GM18907 (cell line): ENCODE results near the gene SARNP.
A peak's percentile ranks its signal among the peaks of the same experiment; 100 is the strongest.
"Not testable (repeated sequence)": the region's sequence is repeated elsewhere in the genome, so short reads cannot be mapped to it uniquely, and the experiment has no call there.

Experiments used
- ATAC-seq: cut with Tn5 transposase; IDR thresholded peaks from one replicate; pipeline ENCODE4 v1.9.1; 2021; ENCODE audit warnings: mild to moderate bottlenecking, moderate library complexity; ENCODE audit not compliant: unreplicated experiment

Gene SARNP

DNA sequence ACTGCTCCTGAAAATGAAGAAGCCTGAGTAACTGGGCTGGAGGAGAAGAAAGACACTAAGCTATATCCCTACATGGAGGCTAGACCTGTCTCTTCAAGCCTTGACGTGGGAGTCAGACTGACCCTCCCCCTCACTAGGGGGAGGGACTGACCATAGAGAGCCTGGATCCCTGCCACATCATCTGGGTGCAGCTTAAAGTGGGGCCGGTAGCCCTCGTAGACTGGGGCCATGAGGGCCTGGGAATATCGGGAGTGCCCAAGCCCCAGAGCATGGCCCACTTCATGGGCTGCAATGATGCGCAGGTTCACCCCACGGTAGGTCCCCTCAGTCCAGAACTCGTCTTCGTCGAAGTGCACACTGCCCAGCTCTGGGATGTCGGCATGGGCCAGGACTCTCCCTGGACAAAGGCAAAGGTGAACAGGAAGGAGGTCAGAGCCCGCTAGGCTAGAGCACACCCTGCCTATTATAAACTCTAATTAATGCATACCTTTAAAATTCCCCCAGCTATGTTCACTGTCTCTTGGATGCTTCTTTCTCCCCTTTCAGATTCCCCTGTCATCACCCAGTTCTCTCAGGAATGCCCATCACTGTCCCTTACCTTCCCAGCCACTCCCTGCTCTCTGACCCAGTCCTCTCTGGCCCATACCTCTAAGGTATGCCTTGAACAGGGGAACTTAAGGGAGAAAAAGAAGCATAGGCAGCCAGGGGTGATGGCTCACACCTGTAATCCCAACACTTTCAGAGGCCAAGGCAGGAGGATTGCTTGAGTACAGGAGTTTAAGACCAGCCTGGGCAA lies 22.0 kb upstream of the SARNP start:
- no peak for ATAC-seq

DNA sequence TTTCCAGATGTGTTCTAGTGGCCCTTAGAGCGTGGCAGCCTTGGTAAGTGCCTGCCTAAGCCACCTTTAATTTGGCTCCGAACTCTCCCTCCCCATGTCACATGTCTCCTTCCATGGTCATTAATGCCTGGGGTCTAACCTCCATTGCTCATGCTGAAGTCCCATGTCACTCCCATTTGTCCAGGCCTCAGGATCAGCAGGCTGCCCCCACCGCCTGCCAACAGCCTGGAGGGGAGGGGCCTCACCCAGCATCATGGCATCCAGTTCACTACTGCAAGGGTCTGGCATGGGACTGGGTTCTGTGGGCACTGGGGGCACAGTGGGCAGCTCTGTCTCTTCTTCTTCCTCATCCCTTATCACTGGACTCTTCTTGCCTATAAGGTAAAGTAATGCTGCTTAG lies 20.8 kb upstream of the SARNP start:
- no peak for ATAC-seq

DNA sequence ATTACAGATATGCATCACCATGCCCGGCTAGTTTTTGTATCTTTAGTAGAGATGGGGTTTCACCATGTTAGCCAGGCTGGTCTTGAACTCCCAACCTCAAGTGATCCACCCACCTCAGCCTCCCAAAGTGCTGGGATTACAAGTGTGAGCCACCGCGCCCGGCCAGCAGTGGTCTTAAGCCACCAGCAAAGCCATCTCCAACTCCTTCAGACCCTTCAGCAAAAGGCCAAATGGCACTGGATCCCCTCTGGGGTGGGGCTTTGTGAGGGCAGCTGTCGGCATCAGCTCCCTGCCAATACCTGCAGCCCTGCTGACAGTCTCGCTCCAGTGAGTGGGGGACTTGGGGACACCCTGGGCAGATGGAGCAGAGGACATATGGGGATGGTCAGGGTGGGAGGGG lies 16.9 kb upstream of the SARNP start:
- not testable (repeated sequence) for ATAC-seq

DNA sequence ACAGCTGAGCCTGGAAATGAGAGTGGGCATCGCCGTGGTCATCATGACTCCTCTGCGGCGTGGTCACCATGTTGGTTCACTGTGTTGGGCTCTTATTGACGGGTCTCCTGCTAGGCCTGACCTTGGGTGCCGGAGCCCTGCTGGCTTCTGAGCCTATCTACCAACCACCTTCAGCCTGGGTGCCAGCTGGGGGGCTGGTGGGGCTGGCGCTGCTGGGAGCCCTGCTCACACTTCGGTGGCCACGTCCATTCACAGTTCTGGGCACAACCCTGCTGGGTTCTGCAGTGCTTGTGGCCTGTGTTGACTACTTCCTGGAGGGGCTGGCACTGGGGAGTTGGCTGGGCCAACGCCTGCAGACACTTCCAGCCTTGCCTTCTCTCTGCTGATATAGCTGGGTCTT lies 15.5 kb upstream of the SARNP start:
- ATAC-seq = no peak

DNA sequence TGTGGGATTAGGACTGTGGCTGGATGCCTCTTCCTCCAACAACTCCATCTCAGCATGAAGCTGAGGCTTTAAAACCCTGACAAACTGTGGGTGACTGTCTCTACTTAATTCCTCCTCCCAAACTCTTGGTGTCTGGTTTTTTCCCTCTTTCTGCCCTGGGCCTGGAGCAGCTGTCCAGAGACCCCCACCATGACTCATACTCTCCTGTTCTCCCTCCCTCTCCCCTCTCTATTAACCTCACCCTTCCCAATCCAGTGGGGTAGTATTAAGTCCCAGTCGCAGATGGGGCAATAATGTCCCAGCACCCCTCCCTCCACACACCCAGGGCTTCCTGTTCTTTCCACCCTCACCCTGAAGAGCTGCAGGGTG lies 13.9 kb upstream of the SARNP start:
- no peak for ATAC-seq

DNA sequence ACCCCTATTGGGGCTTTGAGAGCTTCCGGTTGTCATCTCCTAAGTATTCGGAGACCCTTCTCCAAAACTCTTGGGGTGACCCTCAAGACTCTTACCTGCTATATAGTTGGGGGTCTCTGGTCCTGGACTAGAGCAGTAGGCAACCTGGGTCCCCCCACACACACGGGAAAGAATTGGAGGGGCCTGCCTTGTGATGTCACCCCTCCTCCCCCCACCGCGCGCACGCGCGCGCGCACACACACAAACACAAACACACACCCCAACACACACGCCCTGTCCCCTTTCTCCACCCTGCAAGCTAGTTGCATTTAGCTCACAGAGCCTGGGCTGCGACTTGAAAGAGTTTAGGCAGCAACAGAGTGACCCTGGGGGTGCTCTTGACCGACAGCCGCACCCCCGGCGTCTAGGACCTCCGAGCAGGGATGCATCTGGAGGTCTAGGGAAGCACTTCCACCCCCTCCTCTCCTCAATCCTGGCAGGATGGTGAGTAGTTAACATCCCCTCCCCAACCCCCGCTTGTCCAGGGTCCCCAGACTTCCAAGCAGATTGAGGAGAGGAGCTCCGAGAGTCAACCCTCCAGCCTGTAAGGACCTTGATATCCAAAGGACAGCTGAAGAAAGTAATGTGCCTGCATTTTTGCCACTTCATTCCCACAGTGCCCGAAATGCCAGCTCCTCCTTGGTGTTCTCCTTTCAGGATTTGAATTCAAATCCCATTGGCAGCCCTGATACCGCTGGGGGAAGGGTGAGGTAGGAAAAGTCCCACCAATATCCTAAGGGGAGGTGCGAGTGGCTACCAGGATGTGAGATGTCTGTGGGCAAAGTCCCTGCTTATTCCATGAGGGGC lies 13.3 kb upstream of the SARNP start:
- ATAC-seq = no peak

DNA sequence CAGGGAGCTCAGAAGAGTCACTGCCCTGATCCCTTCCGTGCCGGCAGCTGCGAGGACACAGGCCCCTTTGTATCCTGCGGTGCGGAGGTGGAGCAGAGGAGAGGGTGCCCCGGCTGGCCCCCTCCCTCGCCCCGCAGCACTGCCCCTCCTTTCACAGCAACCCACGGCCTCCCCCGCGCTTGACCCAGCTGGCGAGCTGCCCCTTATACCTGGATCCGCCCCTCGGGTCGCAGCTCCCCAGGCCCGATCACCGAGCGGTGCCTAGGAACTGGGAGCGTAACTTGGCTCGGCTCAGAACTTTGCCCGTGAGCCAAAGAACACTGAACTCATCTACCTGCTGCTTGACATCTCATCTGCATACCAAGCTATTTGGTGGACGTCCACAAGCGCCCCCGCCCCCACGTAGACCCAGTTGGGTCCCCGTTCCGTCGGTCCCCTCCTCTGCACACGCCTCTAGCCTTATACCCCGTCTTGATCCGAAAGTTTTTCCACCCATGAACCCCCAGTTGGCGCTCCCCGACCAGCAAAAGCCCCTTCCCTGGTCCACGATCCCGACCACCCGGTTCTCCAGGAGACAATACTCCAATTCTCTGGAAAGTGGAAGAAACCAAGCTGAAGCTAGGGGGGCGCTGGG lies 12.6 kb upstream of the SARNP start:
- ATAC-seq = peak; percentile 25

DNA sequence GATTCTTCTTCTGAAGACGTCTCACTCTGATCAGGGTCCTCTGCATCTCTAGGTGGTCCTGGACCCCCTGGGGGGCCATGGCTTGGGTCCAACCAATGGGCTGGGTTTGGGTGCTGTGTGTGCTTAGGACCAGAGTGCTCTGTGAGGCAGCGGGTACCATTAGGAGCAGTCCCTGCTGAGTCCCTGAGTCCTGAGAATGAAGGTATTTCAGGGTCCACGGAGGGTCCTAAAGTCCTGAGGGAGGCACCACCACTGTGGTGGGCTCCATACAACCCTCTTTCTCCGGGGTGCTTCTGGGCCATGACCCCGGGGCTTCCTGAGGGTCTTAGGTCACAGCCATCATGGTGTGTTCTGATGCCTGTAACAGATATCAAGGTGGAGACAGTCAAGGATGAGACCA lies 10.8 kb upstream of the SARNP start:
- no peak for ATAC-seq

DNA sequence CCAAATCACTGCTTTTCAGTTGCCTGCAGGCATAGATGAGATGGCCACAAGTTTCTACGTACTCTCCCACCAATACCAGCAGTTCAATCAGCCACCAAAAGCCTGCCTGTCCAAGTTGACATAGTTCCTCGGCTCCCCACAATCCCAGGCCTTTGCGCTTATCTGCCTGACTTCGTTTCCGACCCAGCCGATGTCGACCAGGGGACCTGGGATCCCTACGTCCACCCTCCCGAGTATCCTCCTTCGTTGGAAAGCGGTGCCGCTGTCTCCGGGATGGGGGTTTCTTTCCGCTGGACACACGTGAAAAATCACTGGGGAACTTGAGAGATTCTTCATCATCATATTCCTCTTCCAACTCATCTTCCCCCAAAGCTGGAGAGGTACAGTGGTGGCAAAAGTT lies 10.3 kb upstream of the SARNP start:
- ATAC-seq = no peak

DNA sequence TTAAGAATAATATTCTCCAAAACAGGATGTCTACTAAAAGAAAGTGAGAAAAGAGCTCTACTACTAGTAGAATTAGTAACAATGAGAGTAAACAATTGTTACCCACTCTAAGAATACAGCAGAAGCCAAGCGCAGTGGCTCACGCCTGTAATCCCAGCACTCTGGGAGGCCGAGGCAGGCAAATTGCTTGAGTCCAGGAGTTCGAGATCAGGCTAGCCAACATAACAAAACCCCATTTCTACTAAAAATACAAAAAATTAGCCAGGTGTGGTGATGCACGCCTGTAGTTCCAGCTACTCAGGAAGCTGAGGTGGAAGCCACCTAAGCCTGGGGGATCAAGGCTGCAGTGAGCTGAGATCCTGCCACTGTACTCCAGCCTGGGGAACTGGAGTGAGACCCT lies 7.2 kb upstream of the SARNP start:
- no peak for ATAC-seq

DNA sequence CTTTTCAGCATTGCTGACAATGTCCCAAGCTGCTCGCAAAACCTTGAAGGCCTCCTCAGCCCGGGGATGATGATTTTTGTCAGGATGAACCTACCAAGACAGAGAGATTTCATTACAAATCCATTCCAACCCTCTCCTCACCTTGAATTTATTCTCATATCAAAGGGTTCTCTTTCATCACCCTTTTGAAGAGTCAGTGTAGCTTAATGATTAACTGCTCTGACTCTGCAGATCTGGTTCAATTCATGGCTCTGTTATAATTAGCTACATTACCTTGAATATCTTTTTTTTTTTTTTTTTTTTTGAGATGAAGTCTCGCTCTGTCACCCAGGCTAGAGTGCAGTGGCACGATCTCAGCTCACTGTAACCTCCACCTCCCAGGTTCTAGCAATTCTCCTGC lies 5.9 kb upstream of the SARNP start:
- ATAC-seq = no peak

DNA sequence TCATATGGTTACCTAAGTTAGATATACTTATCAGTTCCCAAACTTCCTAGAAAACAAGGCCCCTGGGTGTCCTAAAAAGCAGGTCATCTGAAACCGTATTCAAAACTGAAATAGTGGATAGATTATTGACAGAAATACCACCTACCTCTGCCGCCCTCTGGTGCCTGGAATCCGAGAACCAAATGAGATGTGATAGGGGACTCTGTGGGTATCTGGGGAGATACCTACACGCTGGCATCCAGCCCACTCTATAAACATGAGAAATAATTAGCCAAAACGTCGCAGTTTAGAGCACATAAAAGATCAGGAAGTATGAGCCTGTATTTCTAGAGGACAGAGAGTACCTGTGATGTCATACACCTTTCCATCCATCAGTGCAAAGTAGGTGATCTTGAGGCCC lies 4.7 kb upstream of the SARNP start:
- no peak for ATAC-seq

DNA sequence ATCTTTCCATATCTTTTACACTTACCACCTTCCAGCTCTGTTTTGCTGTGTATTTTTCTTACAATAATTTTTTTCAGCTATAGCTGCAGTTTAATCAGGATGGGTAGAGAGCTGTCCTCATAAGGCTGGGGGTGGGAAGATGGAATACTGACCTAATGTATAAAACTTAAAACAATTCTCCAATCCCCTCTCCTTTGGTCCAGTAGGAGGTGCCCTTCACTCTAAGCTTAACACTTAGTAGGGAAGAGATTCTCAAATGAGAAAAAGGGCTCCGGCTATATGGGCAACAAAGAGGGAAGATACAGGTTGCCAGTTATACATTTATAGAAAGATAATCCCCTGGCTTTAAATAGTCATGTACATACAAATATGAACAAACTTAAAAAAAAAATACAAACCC lies 3.2 kb upstream of the SARNP start:
- ATAC-seq = no peak

DNA sequence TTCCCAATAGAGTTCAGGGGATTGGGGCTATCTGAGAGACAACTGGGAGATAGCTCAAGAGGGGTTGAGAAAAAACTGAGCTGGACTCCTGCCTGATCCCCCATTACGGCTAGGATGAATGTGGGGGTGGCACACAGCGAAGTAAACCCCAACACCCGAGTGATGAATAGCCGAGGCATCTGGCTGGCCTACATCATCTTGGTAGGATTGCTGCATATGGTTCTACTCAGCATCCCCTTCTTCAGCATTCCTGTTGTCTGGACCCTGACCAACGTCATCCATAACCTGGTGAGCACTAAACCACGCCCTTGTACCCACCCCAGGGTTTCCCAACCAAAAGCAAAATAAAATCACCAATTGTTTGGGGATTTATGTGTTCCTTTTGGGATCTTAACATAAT lies 1.4 kb upstream of the SARNP start:
- no peak for ATAC-seq

DNA sequence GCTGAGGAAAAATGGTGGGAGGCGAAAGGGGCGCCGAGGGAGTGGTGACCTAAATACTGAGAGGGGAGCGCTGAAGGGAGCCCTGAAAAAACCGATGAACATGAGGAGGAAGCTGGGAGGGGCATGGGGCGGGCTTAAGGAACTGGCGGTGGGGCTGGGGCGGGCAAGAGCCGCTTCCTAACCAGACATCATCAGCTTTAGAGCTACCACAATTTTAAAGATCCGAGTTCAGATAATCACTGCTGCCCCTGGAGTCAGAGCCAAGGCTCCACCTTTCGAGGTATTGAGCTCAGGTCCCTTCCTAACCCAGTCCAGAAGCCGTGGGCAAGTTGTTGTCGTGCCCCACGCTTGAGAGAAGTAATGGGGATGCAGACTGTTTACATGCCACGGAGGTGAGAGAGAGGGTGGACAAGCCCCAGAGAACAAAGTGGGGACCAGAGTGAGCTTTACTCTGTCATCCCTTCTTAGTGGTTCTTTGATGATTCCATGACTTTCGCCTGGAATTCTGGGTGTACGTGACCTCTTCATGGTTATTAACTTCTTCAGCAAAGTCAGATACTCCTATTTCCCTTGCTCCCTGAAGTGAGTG lies 710 bp upstream of the SARNP start:
- peak; percentile 31 for ATAC-seq

DNA sequence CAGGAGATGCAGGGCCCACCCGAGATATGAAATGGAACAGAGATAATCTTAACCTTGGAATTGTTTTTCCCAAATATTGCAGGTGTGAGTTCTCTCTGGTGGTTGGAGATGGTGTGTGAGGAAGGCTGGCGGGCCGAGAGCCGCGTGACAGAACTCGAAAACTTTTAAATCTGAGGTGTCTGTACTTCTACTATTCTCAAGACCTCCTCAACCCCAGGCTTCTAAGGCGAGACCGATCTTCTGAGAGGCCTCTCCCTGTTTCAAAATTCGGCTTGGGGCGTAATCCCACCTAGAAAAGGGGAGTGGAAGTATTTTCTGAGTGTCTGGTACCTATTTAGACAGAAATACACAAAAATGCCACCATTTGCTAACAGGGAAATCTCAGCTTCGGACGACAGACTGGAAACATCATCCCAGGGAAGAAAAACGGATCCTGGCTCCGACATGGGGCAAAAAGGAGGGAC lies 611 bp downstream of the SARNP start:
- ATAC-seq = no peak

DNA sequence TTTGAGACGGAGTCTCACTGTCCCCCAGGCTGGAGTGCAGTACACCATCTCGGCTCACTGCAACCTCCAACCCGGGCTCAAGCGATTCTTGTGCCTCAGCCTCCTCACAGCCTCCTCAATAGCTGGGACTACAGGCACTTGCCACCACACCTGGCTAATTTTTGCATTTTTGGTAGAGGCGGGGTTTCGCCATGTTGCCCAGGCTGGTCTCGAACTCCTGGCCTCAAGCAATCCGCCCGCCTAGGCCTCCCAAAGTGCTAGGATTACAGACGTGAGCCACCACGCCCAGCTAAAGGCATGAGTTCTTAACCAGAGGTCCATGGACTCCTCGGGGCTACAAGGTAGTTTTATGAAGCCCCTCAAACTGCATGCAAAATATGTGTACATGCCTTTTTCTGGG lies 2.1 kb downstream of the SARNP start:
- no peak for ATAC-seq

DNA sequence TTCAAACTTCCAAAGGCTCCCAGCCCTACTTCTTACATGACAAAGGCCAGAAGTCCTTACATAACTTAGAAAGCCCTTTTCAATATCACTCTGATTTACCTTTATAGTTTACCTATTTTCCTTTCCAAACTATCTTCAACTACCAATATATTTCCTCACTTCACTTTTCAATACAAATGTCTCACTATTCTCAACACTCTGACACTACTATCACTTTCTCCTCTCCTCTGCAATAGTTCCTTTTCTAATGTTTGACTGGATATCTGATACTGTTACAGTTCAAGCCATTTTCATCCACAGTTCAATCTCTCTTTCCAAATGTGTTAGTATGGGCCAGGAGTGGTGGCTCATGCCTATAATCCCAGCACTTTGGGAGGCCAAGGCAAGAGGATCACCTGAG lies 3.3 kb downstream of the SARNP start:
- ATAC-seq = no peak

DNA sequence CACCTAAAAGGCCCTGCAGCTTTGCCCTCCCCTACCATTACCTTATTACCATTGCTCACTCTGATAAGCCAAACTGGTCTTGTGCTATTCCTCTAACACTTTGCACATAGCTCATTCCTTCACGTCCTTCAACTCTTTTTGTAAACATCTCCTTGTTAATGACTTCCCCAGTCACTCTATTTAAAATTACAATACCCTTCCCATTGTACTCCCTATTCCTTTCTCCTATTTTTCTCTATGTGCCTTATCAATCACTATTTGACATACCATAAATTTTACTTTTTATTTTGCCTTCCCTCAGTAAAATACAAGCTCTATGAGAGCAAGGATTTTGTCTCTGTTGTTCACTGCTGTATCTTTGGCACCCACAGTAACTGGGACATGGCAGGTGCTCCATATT lies 5.4 kb downstream of the SARNP start:
- ATAC-seq = no peak

DNA sequence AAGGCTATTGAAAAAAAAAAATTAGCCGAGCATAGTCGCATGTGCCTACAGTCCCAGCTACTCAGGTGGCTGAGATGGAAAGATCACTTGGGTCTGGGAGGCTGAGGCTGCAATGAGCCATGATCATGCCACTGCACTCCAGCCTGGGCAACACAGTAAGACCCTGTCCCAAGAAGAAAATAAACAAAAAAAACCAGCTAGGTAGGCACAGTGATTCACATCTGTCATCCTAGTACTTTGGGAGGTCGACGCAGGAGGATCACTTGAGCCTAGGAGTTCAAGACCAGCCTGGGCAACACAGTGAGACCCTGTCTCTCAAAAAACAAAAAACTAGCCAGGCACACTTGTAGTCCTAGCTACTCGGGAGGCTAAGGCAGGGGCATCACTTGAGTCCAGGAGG lies 8.2 kb downstream of the SARNP start:
- no peak for ATAC-seq

DNA sequence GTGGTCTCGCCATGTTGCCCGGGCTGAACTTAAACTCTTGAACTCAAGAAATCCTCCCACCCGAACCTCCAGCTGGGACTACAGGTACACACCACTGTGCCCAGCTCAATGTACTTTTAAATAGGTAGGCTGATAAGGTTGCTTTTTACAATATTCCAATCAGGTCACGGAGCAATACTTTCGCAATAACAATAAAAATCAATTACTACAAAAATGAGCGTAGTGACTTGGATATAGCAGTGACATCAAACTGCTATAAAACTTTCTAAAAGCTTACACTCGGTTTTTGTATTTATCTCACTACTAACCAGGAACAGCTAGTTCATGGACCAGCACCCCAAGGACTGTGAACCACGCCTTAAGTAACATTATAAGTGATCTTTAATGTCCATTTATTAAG lies 10.5 kb downstream of the SARNP start:
- ATAC-seq = no peak

DNA sequence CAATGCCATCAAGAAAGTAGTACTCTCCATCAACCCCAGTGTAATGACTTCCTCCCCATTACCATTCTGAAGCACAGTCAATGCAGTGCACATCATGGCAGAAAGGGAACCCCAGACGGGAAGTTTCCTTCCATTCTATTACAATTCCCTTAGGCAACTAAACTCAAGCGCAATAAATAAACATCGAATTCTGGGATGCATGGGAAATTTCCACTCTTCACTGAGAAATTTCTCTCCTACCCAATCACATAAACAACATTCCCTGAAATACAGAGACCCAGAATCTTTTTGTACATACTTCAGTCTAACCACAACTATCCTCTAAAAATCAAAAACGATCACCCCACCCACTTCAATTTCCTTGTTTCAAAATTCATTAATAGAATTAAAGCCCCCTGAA lies 20.0 kb downstream of the SARNP start:
- ATAC-seq = no peak
